ENCODE results near the gene LRIT2.
"Not testable (repeated sequence)": the region's sequence is repeated elsewhere in the genome, so short reads cannot be mapped to it uniquely, and the experiment has no call there.

DNA sequence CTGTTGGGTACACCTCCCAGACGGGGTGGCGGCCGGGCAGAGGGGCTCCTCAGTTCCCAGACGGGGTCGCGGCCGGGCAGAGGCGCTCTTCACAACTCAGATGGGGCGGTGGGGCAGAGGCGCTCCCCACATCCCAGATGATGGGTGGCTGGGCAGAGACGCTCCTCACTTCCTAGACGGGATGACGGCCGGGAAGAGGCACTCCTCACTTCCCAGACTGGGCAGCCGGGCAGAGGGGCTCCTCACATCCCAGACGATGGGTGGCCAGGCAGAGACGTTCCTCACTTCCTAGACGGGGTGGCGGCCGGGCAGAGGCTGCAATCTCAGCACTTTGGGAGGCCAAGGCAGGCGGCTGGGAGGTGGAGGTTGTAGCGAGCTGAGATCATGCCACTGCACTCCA is 45.0 kb downstream of the LRIT2 start:
- TF ChIP-seq, protein P1, sequence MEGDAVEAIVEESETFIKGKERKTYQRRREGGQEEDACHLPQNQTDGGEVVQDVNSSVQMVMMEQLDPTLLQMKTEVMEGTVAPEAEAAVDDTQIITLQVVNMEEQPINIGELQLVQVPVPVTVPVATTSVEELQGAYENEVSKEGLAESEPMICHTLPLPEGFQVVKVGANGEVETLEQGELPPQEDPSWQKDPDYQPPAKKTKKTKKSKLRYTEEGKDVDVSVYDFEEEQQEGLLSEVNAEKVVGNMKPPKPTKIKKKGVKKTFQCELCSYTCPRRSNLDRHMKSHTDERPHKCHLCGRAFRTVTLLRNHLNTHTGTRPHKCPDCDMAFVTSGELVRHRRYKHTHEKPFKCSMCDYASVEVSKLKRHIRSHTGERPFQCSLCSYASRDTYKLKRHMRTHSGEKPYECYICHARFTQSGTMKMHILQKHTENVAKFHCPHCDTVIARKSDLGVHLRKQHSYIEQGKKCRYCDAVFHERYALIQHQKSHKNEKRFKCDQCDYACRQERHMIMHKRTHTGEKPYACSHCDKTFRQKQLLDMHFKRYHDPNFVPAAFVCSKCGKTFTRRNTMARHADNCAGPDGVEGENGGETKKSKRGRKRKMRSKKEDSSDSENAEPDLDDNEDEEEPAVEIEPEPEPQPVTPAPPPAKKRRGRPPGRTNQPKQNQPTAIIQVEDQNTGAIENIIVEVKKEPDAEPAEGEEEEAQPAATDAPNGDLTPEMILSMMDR (conservative IDR thresholded peaks at IDR 0.05), result not testable (repeated sequence)
- not testable (repeated sequence) for TF ChIP-seq EZH2 (IDR thresholded peaks at IDR 0.05; ENCODE audit: low read depth)

All from PC-9 (cell line).